GM13976 (cell line): ENCODE measurements around the gene SHISAL2A.

Source experiments
- DNase-seq: peaks from one replicate; pipeline ENCODE4 v3.0.0; 2012; ENCODE audit warnings: low spot score
- in situ Hi-C: fragments of 300-500 bp; cut with MboI; formaldehyde crosslinking; loops from one replicate; pipeline ENCODE4 v1.12.0; 2022; ENCODE audit warnings: low sequenced_read_pairs, mixed read lengths, inconsistent platforms; ENCODE audit not compliant: unreplicated experiment
- TF ChIP-seq, protein P1 (sequence below): IDR thresholded peaks from 2 replicates; pipeline ENCODE4 v1.5.1; 2012; ENCODE audit warnings: borderline replicate concordance, mild to moderate bottlenecking; ENCODE audit not compliant: insufficient read depth; ENCODE audit errors: extremely low read depth, missing control alignments, control extremely low read depth

SHISAL2A gene

GRCh38 chr1:52628614-52629324 lies 4.2 kb upstream of the SHISAL2A start:
- TF ChIP-seq, protein P1, sequence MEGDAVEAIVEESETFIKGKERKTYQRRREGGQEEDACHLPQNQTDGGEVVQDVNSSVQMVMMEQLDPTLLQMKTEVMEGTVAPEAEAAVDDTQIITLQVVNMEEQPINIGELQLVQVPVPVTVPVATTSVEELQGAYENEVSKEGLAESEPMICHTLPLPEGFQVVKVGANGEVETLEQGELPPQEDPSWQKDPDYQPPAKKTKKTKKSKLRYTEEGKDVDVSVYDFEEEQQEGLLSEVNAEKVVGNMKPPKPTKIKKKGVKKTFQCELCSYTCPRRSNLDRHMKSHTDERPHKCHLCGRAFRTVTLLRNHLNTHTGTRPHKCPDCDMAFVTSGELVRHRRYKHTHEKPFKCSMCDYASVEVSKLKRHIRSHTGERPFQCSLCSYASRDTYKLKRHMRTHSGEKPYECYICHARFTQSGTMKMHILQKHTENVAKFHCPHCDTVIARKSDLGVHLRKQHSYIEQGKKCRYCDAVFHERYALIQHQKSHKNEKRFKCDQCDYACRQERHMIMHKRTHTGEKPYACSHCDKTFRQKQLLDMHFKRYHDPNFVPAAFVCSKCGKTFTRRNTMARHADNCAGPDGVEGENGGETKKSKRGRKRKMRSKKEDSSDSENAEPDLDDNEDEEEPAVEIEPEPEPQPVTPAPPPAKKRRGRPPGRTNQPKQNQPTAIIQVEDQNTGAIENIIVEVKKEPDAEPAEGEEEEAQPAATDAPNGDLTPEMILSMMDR: no peak
- no peak for DNase-seq
- in situ Hi-C loops: no loop called here

DNA sequence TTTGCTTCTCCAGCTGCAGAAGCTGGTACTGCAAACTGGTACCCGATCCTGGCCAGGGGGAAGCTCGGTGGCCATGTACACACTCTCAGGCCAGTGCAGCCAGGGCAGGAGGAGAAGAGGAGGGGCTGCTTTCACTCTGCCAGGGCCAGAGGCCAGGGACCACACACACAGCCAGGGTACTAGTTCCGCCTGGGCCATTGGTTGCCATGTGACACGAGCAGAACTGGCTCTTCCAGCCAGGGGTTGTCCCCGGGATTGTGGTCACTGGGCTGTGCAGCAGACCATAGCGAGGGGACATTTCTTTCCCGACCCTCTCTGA lies 3.7 kb upstream of the SHISAL2A start:
- no peak for DNase-seq
- TF ChIP-seq, protein P1: no peak
- in situ Hi-C loops: no loop called here

- TF ChIP-seq, protein P1: no peak
- in situ Hi-C loops: no loop called here
- DNase-seq: no peak
Observed at GRCh38 chr1:52629667-52630066, 3.3 kb upstream of the SHISAL2A start.

GRCh38 chr1:52631759-52632331 lies 1.1 kb upstream of the SHISAL2A start:
- no peak for DNase-seq
- TF ChIP-seq, protein P1: no peak
- in situ Hi-C loops: no loop called here

DNA sequence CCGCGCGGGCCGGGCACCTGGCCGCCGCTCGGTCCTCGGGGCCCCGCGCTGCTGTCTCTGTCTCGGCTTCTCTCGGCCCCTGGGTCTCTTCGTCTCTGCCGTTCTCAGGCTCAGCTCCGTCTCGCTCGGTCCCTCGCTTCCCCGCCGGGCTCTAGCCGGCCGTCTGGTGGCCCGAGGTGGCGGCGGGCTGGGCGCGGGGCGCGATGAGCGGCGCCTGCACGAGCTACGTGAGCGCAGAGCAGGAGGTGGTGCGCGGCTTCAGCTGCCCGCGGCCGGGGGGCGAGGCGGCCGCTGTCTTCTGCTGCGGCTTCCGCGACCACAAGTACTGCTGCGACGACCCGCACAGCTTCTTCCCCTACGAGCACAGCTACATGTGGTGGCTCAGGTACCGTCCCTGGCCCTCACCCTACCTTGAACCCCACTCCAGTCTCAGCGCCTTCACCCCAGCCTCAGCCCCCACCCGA lies 355 bp downstream of the SHISAL2A start:
- TF ChIP-seq, protein P1: no peak
- in situ Hi-C loops: no loop called here
- peak; percentile 56 for DNase-seq

DNA sequence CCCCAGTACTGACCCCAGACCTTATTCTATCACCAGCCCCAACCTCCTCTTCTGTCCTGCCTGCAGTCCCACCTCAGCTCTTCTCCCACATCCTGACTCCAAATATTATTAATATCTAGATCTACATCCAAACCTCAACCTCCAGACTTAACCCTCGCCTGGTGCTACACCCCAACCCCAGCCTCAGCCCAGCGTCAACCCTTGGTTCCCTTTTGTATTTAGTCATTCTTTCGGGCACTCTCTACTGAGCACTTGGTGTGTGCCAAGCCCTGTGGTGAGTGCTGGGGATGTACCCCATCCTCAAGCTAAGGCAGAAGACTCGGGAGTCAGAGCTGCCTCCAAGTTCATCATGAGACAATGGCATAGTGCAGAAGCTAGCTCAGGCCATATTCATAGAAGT lies 1.1 kb downstream of the SHISAL2A start:
- TF ChIP-seq, protein P1: no peak
- no peak for DNase-seq
- in situ Hi-C loops: no loop called here
